Endometrium (tissue), 2 donors: ENCODE measurements around the gene GBE1.
A peak's percentile ranks its signal among the peaks of the same experiment; 100 is the strongest.
"Not testable (repeated sequence)": the region's sequence is repeated elsewhere in the genome, so short reads cannot be mapped to it uniquely, and the experiment has no call there.

Experiments
- FAIRE-seq: peaks from 2 replicates; lab custom pipeline; 2012; peaks lifted over from hg19 to GRCh38; lab: Jason Lieb, UNC
- donor health status: control.
- donor health status: control.

GBE1 gene

GRCh38 chr3:81760924-81761903 lies at the start of gene GBE1:
Gene GBE1, minus strand, starts transcription at chr3:81761645. Its CDS starts 128 bp downstream, at chr3:81761517.
- no peak for FAIRE-seq

GRCh38 chr3:81808900-81809299 lies 47.5 kb upstream of the GBE1 start:
- no peak for FAIRE-seq

DNA sequence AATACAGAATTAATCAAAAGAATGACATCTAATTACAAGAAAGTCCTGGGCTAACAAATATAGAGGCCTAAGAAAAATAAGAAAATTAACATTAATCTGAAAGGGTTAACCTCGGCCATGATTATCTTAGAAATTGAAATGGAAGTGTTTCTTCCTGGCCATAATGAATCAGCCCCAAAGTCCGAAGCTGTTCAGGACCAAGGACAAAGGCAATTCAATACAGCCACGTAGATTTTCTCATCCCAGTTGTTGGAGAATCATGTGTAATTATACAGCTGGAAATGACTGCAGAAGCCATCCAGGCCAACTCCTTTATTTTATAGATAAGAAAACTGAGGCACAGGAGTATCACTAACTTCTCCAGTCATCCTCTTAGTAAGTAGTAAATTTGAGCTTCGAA lies 38.0 kb upstream of the GBE1 start:
- FAIRE-seq = no peak

GRCh38 chr3:81793410-81793809 lies 32.0 kb upstream of the GBE1 start:
- no peak for FAIRE-seq

GRCh38 chr3:81790117-81790516 lies 28.7 kb upstream of the GBE1 start:
- no peak for FAIRE-seq

DNA sequence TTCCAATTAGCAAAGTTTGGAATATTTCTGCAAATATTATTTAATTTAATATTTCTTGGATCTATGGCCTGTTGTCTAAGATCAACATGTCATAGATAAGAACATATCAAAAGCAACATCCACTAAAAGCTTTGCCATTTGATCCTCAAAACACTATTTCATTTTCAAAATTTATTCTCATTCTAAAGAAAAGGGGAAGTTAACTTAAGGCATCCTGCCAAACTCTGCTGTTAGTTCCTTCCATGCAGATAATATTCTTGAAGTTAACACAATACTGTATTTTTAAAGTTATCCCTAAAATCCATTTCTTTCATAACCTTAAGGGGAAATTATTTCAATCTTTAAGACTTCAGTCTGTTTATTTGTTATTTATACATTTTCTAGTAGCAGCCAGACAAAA lies 28.2 kb upstream of the GBE1 start:
- FAIRE-seq = no peak

DNA sequence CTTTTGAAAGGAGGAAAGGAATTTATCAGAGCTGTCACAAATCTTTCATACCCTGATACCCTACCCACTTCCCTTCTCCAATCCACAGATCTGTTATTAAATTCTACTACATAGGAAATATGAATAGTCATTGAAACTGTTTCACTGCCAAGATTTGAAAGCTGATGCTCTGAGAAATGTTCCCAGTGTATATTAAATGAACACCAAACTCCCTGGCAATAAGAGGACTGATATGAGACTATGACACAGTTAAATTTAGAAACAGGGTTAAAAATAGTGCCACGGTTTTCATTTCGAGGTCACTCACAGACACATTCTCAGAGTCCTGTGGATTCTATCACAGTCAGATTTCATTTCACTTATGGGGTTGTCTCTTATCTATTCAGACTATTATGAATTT lies 27.2 kb upstream of the GBE1 start:
- no peak for FAIRE-seq

- no peak for FAIRE-seq
Observed at GRCh38 chr3:81788044-81788443, 26.6 kb upstream of the GBE1 start.

- FAIRE-seq = no peak
Observed at GRCh38 chr3:81782585-81782984, 21.1 kb upstream of the GBE1 start.

DNA sequence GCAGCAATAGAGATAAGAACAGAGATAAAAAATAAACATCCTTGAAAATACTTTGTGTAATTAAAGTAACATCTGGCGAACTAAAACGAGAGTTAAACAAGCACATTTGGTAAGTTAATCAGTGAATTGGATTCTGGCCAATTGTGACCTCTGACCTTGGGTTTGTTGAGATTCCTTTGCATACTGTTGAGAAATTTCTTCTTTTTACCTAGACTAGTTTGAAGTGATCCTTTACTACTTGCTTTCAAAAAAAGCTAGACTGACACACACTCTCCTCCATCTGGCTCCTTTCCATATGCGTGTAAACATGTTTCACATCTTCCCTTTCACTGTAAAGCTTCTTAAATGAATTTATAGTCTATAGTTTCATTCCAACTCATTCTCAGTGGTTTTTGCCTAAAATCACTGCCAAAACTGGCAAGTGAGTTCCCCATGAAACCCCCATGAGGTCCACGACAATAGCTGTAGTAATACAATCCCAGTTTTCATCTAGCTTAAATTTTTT lies 17.3 kb upstream of the GBE1 start:
- FAIRE-seq = peak; percentile 98

- FAIRE-seq = no peak
Observed at GRCh38 chr3:81776643-81777042, 15.2 kb upstream of the GBE1 start.

- no peak for FAIRE-seq
Observed at GRCh38 chr3:81770710-81771109, 9.3 kb upstream of the GBE1 start.

- FAIRE-seq = no peak
Observed at GRCh38 chr3:81769299-81769698, 7.9 kb upstream of the GBE1 start.

DNA sequence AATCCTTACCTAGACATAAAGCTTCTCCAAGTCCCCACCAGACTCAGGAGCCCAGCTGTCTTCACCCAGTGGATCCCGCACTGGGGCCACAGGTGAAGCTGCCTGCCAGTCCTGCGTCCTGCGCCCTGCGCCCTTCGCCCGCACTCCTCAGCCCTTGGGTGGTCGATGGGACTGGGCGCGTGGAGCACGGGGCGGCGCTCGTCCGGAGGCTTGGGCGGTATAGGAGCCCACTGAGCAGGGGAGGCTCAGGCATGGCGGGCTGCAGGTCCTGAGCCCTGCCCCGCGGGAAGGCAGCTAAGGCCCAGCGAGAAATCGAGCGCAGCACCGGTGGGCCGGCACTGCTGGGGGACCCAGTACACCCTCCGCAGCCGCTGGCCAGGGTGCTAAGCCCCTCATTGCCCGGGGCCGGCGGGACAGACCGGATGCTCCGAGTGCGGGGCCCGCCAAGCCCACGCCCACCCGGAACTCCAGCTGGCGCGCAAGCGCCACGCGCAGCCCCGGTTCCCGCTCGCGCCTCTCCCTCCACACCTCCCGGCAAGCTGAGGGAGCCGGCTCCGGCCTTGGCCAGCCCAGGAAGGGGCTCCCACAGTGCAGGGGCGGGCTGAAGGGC lies 5.9 kb upstream of the GBE1 start:
- not testable (repeated sequence) for FAIRE-seq

- FAIRE-seq = no peak
Observed at GRCh38 chr3:81765400-81765799, 4.0 kb upstream of the GBE1 start.

- no peak for FAIRE-seq
Observed at GRCh38 chr3:81764665-81765064, 3.2 kb upstream of the GBE1 start.

DNA sequence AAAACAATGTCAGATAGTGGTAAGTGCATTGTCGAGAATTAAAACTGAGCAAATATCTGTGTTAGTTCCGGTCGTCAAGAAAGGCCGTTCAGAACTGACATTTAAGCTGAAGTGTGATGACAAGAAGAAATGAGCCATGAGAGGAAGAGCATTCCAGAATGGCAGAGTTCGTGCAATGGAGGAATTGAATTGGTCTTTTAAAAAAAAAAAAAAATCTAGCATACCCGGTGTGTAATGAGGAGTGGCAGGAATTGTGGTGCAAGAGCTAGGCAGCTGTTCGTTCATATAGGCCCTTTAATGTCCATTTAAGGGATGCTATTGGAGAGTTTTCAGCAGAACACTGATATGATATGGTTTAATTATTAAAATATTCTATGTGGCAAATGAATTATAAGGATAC lies 2.6 kb upstream of the GBE1 start:
- FAIRE-seq = no peak

GRCh38 chr3:81763001-81763400 lies 1.6 kb upstream of the GBE1 start:
- FAIRE-seq = no peak

- FAIRE-seq = no peak
Observed at GRCh38 chr3:81761904-81762580, 597 bp upstream of the GBE1 start.

GRCh38 chr3:81760215-81760614 lies 1.2 kb downstream of the GBE1 start:
- no peak for FAIRE-seq

DNA sequence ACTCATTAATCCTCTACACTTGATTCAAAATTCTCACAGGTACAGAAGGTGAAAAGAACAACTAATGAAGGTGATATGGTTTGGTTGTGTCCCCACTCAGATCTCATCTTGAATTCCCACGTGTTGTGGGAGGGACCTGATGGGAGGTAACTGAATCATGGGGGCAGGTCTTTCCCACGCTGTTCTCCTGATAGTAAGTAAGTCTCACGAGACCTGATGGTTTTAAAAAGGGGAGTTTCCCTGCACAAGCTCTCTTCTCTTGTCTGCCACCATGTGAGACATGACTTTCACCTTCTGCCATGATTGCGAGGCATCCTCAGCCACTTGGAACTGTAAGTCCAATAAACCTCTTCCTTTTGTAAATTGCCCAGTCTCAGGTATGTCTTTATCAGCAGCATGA lies 2.7 kb downstream of the GBE1 start:
- not testable (repeated sequence) for FAIRE-seq

- no peak for FAIRE-seq
Observed at GRCh38 chr3:81758275-81758674, 3.2 kb downstream of the GBE1 start.
